OCI-LY1 (cell line): ENCODE measurements around the gene FIZ1.

Source experiments
- CTCF ChIP-seq: fragments of 200-600 bp; sonication (generic), shearing (Covaris generic); IDR thresholded peaks from 2 replicates; pipeline ENCODE4 v1.5.1; 2017; ENCODE audit warnings: mild to moderate bottlenecking, antibody characterized with exemption, low read length, moderate library complexity, mixed read lengths
- EZH2 ChIP-seq: fragments of 200-600 bp; sonication (generic), shearing (Covaris generic); IDR thresholded peaks from 2 replicates; pipeline ENCODE4 v1.8.0; 2017; ENCODE audit warnings: borderline replicate concordance, mixed run types, mild to moderate bottlenecking, antibody characterized with exemption, low read length, moderate library complexity, mixed read lengths

DNA sequence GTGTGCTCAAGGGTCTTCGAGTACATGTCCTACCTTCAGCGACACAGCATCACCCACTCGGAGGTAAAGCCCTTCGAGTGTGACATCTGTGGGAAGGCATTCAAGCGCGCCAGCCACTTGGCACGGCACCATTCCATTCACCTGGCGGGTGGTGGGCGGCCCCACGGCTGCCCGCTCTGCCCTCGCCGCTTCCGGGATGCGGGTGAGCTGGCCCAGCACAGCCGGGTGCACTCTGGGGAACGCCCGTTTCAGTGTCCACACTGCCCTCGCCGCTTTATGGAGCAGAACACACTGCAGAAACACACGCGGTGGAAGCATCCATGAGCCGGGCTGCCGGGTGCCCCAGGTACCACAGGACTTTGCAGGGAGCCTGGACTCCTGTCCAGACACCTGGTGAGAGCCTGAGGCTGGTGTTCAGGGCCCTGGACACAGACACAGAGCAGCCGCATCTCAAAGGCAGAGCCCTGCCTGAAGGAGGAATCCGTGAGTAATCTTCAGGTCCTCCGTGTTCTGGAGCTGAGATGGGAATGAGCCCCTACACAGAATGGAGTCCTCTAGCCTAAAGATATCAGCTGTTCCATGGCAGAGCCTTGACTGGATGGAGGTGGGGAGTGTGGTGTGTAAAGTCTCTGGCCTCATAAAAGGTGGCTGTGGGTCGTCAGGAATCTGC, 45.7 kb upstream of the FIZ1 start:
- TF ChIP-seq CTCF (no peak), EZH2 (no peak)
